Measurements from ENCODE around the gene MAP3K3. TPM values are rescaled to one million over a fixed set of nuclear protein-coding genes. Genes with fewer than 3 reads are reported as not detected.

Gene MAP3K3
- total RNA-seq, 1 experiment from 2014 or later, result 24.3 TPM

DNA sequence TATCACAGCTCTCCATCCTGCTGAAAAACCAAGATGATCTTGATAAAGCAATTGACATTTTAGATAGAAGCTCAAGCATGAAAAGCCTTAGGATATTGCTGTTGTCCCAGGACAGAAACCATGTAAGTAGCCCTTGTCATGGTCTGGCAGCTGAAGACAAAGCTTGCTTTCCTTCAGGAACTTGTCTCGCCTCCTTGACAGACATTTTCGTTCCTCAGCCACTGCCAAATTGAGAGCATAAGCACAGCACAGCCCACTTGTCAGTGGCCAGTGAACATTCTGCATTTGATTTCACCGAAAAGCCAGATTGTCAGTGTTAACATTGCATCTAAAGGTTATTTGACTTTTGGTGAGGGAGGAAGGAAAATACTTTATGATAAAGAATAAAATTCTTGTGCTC, 35.6 kb downstream of the MAP3K3 start:
- Histone ChIP-seq H3K4ac (ENCODE audit: low read depth, low read length) (no peak overlapping the region), H3K9ac (ENCODE audit: extremely low read depth, insufficient read length, low read length) (no peak overlapping the region), H2AFZ (ENCODE audit: low read length) (no peak overlapping the region), H2BK12ac (ENCODE audit: insufficient read length, low read depth, low read length) (no peak overlapping the region), H3K56ac (ENCODE audit: insufficient read length, low read depth, low read length) (no peak overlapping the region), H2BK15ac (ENCODE audit: low read depth, low read length) (no peak overlapping the region), H3K27me3 (ENCODE audit: insufficient read depth, low read length) (no peaks in the 10 kb centered on the region), H3K23me2 (ENCODE audit: insufficient read length, low read depth, low read length, poor library complexity, severe bottlenecking) (no peaks in the 10 kb centered on the region), H2AK5ac (ENCODE audit: insufficient read length, low read length) (no peak overlapping the region), H4K20me1 (ENCODE audit: control insufficient read depth, insufficient read depth, insufficient read length) (no peaks in the 10 kb centered on the region), H4K8ac (replicated peaks; ENCODE audit: insufficient read length, low read depth, low read length) (no peak overlapping the region), H3K4me1 (ENCODE audit: insufficient read depth, low read length) (no peaks in the 10 kb centered on the region), H4K5ac (ENCODE audit: insufficient read length, low read depth, low read length) (no peak overlapping the region), H4K91ac (ENCODE audit: insufficient read length, low read depth, low read length) (no peak overlapping the region), H3K14ac (ENCODE audit: insufficient read depth, low read length) (no peak overlapping the region), H2BK20ac (ENCODE audit: low read depth, low read length, poor library complexity, severe bottlenecking) (no peak overlapping the region), H3K9me3 (ENCODE audit: control insufficient read depth, low read depth, low read length) (no peaks in the 10 kb centered on the region), H3K27ac (ENCODE audit: insufficient read length, low read depth, low read length) (no peak overlapping the region), H3K18ac (ENCODE audit: insufficient read length, low read depth, low read length) (no peak overlapping the region), H3K4me2 (ENCODE audit: insufficient read depth, insufficient read length, low read length) (no peak overlapping the region), H2BK5ac (ENCODE audit: insufficient read length, low read length) (no peak overlapping the region), H3K79me1 (ENCODE audit: insufficient read depth, low read depth, low read length, poor library complexity, severe bottlenecking) (no peaks in the 10 kb centered on the region), H2BK120ac (ENCODE audit: low read depth, low read length, poor library complexity, severe bottlenecking) (no peak overlapping the region), H3T11ph (ENCODE audit: low read length) (no peak overlapping the region), H3K79me2 (ENCODE audit: insufficient read depth, low read length) (no peaks in the 10 kb centered on the region), H3K23ac (ENCODE audit: insufficient read length, low read depth, low read length) (no peak overlapping the region)
- Mint-ChIP-seq H3K27ac (no peak overlapping the region; a peak in 2 of 7 replicates), H3K9me3 (no peaks in the 10 kb centered on the region), H3K4me1 (no peaks in the 10 kb centered on the region), H3K27me3 (ENCODE audit: low read depth) (peaks cover 2% of the 10 kb centered on the region; the same call in 1 of the 2 replicates), H3K4me3 (no peak overlapping the region), H3K36me3 (ENCODE audit: insufficient read depth in 1 of 3, low read depth in 3 of 3) (peaks cover 0 to 27% (median 24%) of the 10 kb centered on the region in 3 experiments)
- no CpG with 5 or more reads among the region's 3 CpGs for WGBS (ENCODE audit: extremely low coverage, insufficient read length, low lambda C conversion rate)
- TF ChIP-seq, protein P1, sequence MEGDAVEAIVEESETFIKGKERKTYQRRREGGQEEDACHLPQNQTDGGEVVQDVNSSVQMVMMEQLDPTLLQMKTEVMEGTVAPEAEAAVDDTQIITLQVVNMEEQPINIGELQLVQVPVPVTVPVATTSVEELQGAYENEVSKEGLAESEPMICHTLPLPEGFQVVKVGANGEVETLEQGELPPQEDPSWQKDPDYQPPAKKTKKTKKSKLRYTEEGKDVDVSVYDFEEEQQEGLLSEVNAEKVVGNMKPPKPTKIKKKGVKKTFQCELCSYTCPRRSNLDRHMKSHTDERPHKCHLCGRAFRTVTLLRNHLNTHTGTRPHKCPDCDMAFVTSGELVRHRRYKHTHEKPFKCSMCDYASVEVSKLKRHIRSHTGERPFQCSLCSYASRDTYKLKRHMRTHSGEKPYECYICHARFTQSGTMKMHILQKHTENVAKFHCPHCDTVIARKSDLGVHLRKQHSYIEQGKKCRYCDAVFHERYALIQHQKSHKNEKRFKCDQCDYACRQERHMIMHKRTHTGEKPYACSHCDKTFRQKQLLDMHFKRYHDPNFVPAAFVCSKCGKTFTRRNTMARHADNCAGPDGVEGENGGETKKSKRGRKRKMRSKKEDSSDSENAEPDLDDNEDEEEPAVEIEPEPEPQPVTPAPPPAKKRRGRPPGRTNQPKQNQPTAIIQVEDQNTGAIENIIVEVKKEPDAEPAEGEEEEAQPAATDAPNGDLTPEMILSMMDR (conservative IDR thresholded peaks at IDR 0.05), result no peak
- DNase-seq, result no peak
